Measurements from ENCODE around the gene TTC33.

GRCh38 chr5:40607202-40607601 lies 148.6 kb downstream of the TTC33 start:
- TF ChIP-seq POLR2A (IDR thresholded peaks at IDR 0.05) = no peak
- TF ChIP-seq, protein P1, sequence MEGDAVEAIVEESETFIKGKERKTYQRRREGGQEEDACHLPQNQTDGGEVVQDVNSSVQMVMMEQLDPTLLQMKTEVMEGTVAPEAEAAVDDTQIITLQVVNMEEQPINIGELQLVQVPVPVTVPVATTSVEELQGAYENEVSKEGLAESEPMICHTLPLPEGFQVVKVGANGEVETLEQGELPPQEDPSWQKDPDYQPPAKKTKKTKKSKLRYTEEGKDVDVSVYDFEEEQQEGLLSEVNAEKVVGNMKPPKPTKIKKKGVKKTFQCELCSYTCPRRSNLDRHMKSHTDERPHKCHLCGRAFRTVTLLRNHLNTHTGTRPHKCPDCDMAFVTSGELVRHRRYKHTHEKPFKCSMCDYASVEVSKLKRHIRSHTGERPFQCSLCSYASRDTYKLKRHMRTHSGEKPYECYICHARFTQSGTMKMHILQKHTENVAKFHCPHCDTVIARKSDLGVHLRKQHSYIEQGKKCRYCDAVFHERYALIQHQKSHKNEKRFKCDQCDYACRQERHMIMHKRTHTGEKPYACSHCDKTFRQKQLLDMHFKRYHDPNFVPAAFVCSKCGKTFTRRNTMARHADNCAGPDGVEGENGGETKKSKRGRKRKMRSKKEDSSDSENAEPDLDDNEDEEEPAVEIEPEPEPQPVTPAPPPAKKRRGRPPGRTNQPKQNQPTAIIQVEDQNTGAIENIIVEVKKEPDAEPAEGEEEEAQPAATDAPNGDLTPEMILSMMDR (IDR thresholded peaks at IDR 0.05) = no peak
- TF ChIP-seq EP300 (IDR thresholded peaks at IDR 0.05; ENCODE audit: low read depth) = no peak
